DOHH2 (cell line): ENCODE results near the gene SNX13.

Experiments used
- H3F3A ChIP-seq: fragments of 200-600 bp; sonication (generic), shearing (Covaris generic); 2 replicates; pipeline ENCODE4 v1.6.0; 2016; ENCODE audit warnings: antibody characterized with exemption, mild to moderate bottlenecking; ENCODE audit not compliant: control insufficient read depth, insufficient read depth
- H3K27ac ChIP-seq: fragments of 200-600 bp; sonication (generic); 2 replicates; pipeline ENCODE4 v1.5.1; 2014; ENCODE audit warnings: low read depth, mild to moderate bottlenecking, low read length, moderate library complexity
- H3K27me3 ChIP-seq: fragments of 200-600 bp; sonication (generic); 2 replicates; pipeline ENCODE4 v1.6.1; 2014; ENCODE audit warnings: mild to moderate bottlenecking, low read length, mixed read lengths; ENCODE audit not compliant: control insufficient read depth
- H3K36me3 ChIP-seq: fragments of 200-600 bp; sonication (generic); 2 replicates; pipeline ENCODE4 v1.6.1; 2014; ENCODE audit warnings: mild to moderate bottlenecking, low read length, moderate library complexity, mixed read lengths; ENCODE audit not compliant: control insufficient read depth
- H3K4me1 ChIP-seq: fragments of 200-600 bp; sonication (generic); 2 replicates; pipeline ENCODE4 v1.6.1; 2014; ENCODE audit warnings: mild to moderate bottlenecking, low read length, mixed read lengths; ENCODE audit not compliant: control insufficient read depth
- H3K4me2 ChIP-seq: fragments of 200-600 bp; sonication (generic); 2 replicates; pipeline ENCODE4 v1.6.0; 2014; ENCODE audit warnings: mild to moderate bottlenecking, low read length, moderate library complexity
- H3K4me3 ChIP-seq: fragments of 200-600 bp; sonication (generic); 2 replicates; pipeline ENCODE4 v1.5.1; 2014; ENCODE audit warnings: mild to moderate bottlenecking, low read length, mixed read lengths
- H3K79me2 ChIP-seq: fragments of 200-600 bp; sonication (generic); 2 replicates; pipeline ENCODE4 v1.6.1; 2014; ENCODE audit warnings: mild to moderate bottlenecking, low read length, mixed read lengths; ENCODE audit not compliant: control insufficient read depth
- H3K9me2 ChIP-seq: fragments of 200-600 bp; sonication (generic); replicated peaks from 2 replicates; pipeline ENCODE4 v1.6.1; 2014; ENCODE audit warnings: mild to moderate bottlenecking, low read length, mixed read lengths; ENCODE audit not compliant: control insufficient read depth
- H3K9me3 ChIP-seq: fragments of 200-600 bp; sonication (generic); 2 replicates; pipeline ENCODE4 v1.6.1; 2014; ENCODE audit warnings: antibody characterized with exemption, low read length, mixed read lengths; ENCODE audit not compliant: control insufficient read depth, insufficient read depth
- H4K20me1 ChIP-seq: fragments of 200-600 bp; sonication (generic); 2 replicates; pipeline ENCODE4 v1.6.0; 2014; ENCODE audit warnings: low read depth, mild to moderate bottlenecking, antibody characterized with exemption, low read length, moderate library complexity; ENCODE audit not compliant: control insufficient read depth, insufficient read depth
- EZH2phosphoT487 ChIP-seq: fragments of 200-600 bp; sonication (generic); IDR thresholded peaks from 2 replicates; pipeline ENCODE4 v1.6.1; 2017; ENCODE audit warnings: borderline replicate concordance, mild to moderate bottlenecking, antibody characterized with exemption, low read length, moderate library complexity, mixed read lengths
- TF ChIP-seq, protein P1 (sequence below): fragments of 200-600 bp; sonication (generic); IDR thresholded peaks from one replicate; pipeline ENCODE4 v1.5.1; 2014; ENCODE audit warnings: antibody characterized with exemption, mild to moderate bottlenecking, low read depth, low read length; ENCODE audit not compliant: poor library complexity, severe bottlenecking

The SNX13 gene

DNA sequence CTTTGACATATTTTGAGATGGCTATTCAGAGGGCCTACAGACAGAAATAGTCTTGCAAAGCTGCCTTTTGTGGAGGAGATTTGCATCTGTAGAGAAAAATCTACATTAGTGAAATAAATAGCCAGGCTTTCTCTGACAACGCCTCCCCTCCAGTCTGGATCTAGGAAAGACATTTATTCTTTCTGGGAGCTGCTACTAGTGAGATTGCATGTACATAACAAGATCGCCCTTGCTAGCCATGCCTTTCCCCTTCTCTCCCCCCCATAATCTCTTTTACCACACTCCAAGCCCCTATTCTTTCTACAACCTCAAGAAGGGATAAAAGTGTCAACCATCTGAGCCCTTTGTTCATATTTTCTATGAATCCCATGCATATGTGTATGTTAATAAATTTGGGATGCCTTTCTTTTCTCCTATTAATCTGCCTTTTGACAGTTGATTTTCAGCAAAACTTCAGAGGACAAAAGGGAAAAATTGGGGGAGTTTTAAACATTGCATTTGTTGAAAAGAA lies 194.2 kb downstream of the SNX13 start:
- H3K4me2 ChIP-seq, result no peak overlapping the region
- no peak overlapping the region for H3K4me3 ChIP-seq
- H3K9me3 ChIP-seq, result no peaks in the 10 kb centered on the region
- H3K79me2 ChIP-seq, result no peaks in the 10 kb centered on the region
- H3K4me1 ChIP-seq, result peaks cover 9% of the 10 kb centered on the region
- no peaks in the 10 kb centered on the region for H3F3A ChIP-seq
- no peaks in the 10 kb centered on the region for H3K27me3 ChIP-seq
- H3K9me2 ChIP-seq, result no peaks in the 10 kb centered on the region
- TF ChIP-seq, protein P1, sequence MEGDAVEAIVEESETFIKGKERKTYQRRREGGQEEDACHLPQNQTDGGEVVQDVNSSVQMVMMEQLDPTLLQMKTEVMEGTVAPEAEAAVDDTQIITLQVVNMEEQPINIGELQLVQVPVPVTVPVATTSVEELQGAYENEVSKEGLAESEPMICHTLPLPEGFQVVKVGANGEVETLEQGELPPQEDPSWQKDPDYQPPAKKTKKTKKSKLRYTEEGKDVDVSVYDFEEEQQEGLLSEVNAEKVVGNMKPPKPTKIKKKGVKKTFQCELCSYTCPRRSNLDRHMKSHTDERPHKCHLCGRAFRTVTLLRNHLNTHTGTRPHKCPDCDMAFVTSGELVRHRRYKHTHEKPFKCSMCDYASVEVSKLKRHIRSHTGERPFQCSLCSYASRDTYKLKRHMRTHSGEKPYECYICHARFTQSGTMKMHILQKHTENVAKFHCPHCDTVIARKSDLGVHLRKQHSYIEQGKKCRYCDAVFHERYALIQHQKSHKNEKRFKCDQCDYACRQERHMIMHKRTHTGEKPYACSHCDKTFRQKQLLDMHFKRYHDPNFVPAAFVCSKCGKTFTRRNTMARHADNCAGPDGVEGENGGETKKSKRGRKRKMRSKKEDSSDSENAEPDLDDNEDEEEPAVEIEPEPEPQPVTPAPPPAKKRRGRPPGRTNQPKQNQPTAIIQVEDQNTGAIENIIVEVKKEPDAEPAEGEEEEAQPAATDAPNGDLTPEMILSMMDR, result no peak
- TF ChIP-seq EZH2phosphoT487, result no peak
- H4K20me1 ChIP-seq, result no peaks in the 10 kb centered on the region
- H3K27ac ChIP-seq, result no peak overlapping the region
- no peaks in the 10 kb centered on the region for H3K36me3 ChIP-seq

DNA sequence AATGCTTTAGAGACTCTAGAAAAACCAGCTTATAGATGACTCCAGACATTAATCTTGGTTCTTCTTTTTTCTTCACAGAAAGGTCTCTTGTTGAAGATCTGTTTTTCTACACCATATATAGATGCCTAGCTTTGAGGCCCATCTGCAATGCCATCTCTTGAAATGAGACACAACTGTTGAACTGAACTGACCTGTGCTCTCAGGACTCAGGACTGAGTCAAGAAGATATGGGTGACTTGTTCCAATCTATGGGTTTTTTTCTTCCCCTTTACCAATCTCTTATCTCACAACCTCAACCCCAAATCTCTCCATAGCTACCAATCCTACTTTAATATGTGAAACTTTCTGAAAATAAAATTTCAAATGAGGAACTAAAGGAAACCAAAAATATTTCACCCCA lies 194.7 kb downstream of the SNX13 start:
- Histone ChIP-seq H3K27me3 (no peaks in the 10 kb centered on the region), H3K36me3 (no peaks in the 10 kb centered on the region), H3K4me1 (peaks cover 9% of the 10 kb centered on the region), H4K20me1 (no peaks in the 10 kb centered on the region), H3K9me2 (no peaks in the 10 kb centered on the region), H3K27ac (no peak overlapping the region), H3K4me2 (no peak overlapping the region), H3F3A (no peaks in the 10 kb centered on the region), H3K4me3 (no peak overlapping the region), H3K79me2 (no peaks in the 10 kb centered on the region), H3K9me3 (no peaks in the 10 kb centered on the region)
- TF ChIP-seq, protein P1, result no peak
- no peak for TF ChIP-seq EZH2phosphoT487

DNA sequence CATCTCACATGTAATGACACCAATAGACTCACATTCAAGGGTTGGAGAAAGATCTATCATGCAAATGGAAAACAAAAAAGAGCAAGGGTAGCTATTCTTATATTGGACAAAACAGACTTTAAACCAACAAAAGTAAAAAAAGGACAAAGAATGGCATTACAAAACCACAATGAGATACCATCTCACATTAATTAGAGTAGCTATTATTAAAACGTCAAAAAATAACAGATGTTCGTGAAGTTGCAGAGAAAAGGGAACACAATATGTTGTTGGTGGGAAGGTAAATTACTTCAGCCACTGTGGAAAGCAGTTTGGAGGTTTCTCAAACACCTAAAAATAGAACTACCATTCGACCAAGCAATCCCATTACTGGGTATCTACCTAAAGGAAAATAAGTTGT lies 197.0 kb downstream of the SNX13 start:
- Histone ChIP-seq H3F3A (no peaks in the 10 kb centered on the region), H3K79me2 (no peaks in the 10 kb centered on the region), H3K9me3 (no peaks in the 10 kb centered on the region), H3K4me2 (no peak overlapping the region), H3K4me3 (no peak overlapping the region), H3K4me1 (peaks cover 9% of the 10 kb centered on the region), H3K27me3 (no peaks in the 10 kb centered on the region), H3K36me3 (no peaks in the 10 kb centered on the region), H3K9me2 (no peaks in the 10 kb centered on the region), H3K27ac (no peak overlapping the region), H4K20me1 (no peaks in the 10 kb centered on the region)
- TF ChIP-seq, protein P1, result no peak
- TF ChIP-seq EZH2phosphoT487, result no peak
